Stimulated activated CD4-positive, alpha-beta T cell treated with anti-CD3 and anti-CD28 coated beads, Interleukin-15, amount 100 ng/mL, for 1 hour (primary cell): ENCODE data around the gene RARA.

Experiments used
- DNase-seq, 2 donors: peaks; one replicate each; pipeline ENCODE4 v3.0.0-alpha.2; 2020; ENCODE audit warnings: low read depth in 1 of 2, low spot score in 1 of 2

Gene RARA

GRCh38 chr17:40309031-40309948, at the start of gene RARA:
Gene RARA, plus strand, starts transcription at chr17:40309180. Its CDS starts 22,039 bp downstream, at chr17:40331219.
- DNase-seq = no peak

- DNase-seq = no peak
Observed at GRCh38 chr17:40259505-40259904, 49.5 kb upstream of the RARA start.

- no peak for DNase-seq
Observed at GRCh38 chr17:40260528-40260927, 48.5 kb upstream of the RARA start.

GRCh38 chr17:40264458-40265185, 44.4 kb upstream of the RARA start:
- no peak for DNase-seq

GRCh38 chr17:40265337-40265736, 43.6 kb upstream of the RARA start:
- no peak for DNase-seq

GRCh38 chr17:40266882-40267281, 42.1 kb upstream of the RARA start:
- no peak for DNase-seq

GRCh38 chr17:40268141-40268712, 40.8 kb upstream of the RARA start:
- no peak for DNase-seq

GRCh38 chr17:40278414-40278813, 30.6 kb upstream of the RARA start:
- DNase-seq = no peak

- DNase-seq = no peak
Observed at GRCh38 chr17:40279402-40279801, 29.6 kb upstream of the RARA start.

- DNase-seq = no peak
Observed at GRCh38 chr17:40281663-40282062, 27.3 kb upstream of the RARA start.

GRCh38 chr17:40283662-40284061, 25.3 kb upstream of the RARA start:
- DNase-seq = no peak

GRCh38 chr17:40284085-40284713, 24.8 kb upstream of the RARA start:
- DNase-seq = no peak

- DNase-seq = no peak
Observed at GRCh38 chr17:40286473-40286872, 22.5 kb upstream of the RARA start.

- no peak for DNase-seq
Observed at GRCh38 chr17:40287159-40287493, 21.9 kb upstream of the RARA start.

- DNase-seq = peak; percentile 93 to 97
Observed at GRCh38 chr17:40287494-40288369, 21.2 kb upstream of the RARA start, which contains the start of gene CDC6. Gene CDC6, plus strand, starts transcription at chr17:40287879. Its CDS starts 1,542 bp downstream, at chr17:40289421.

GRCh38 chr17:40290629-40291280, 18.2 kb upstream of the RARA start:
- DNase-seq = no peak

GRCh38 chr17:40291281-40291664, 17.7 kb upstream of the RARA start:
- no peak for DNase-seq

GRCh38 chr17:40293363-40293762, 15.6 kb upstream of the RARA start:
- DNase-seq = no peak

GRCh38 chr17:40295488-40296436, 13.2 kb upstream of the RARA start:
- no peak for DNase-seq
